Heart left ventricle (tissue), 13 donors: ENCODE data around the gene LRRK2.

Experiments
- CTCF ChIP-seq, 12 donors: fragments of 200-600 bp; sonication (generic) in 4 of 12; IDR thresholded peaks; one replicate each; pipeline versions ENCODE4 v1.5.0 to v1.8.0; 2018 to 2022; ENCODE audit warnings: antibody characterized with exemption in 12 of 12, mild to moderate bottlenecking in 5 of 12
- POLR2A ChIP-seq, 2 donors: fragments of 450-650 bp; IDR thresholded peaks; one replicate each; pipeline ENCODE4 v1.6.1; 2017; ENCODE audit warnings: antibody characterized with exemption in 2 of 2, mild to moderate bottlenecking in 2 of 2, moderate library complexity in 2 of 2
- donor health status: ischemic (EF 13 %, LVEDD 7.1; RV severe dilation, severe dysfunction).
- donor health status: DM: no; HTN: yes; CAD: no.
- donor health status: DM: no; HTN: no; CAD: no.
- donor health status: ischemic (EF 25% LVEDD 6.9; RV normal size, moderate dysfunction).
- donor health status: ischemic (EF 25% LVEDD 5.7; RV mildly dilated, moderate dysfunction).
- donor health status: ischemic (EF 35%, LVEDD 5.7; RV mildly dilated, moderate dysfunction).
- donor health status: nonischemic (EF 11% LVEDD 7.7; RV severe dilation, severe dysfunction).
- donor health status: DM: yes; HTN: yes; CAD: no.
- donor health status: PGD.
- donor health status: ischemic (EF 29% LVEDD 5.4; RV normal size, mild dysfunction).
- donor health status: nonischemic (EF 23%, LVEDD 6.1; RV moderate dilation, normal function).

GRCh38 chr12:40209886-40210285 is 14.9 kb upstream of the LRRK2 start:
- no peak for TF ChIP-seq CTCF (IDR thresholded peaks at IDR 0.05)
- no peak for TF ChIP-seq POLR2A (IDR thresholded peaks at IDR 0.05)
